Measurements from ENCODE around the gene NADSYN1. TPM values are rescaled to one million over a fixed set of nuclear protein-coding genes. Genes with fewer than 3 reads are reported as not detected.

Gene NADSYN1
- total RNA-seq, 2 donors from 2014 or later, result 133 to 178 TPM

GRCh38 chr11:71548120-71548519 is 95.1 kb downstream of the NADSYN1 start, which contains the start of gene KRTAP5-9:
KRTAP5-9 (plus strand) TSS chr11:71548420; CDS start chr11:71548658, 238 bp downstream.
- no peaks in the 10 kb centered on the region for H3K27me3 ChIP-seq
- no peaks in the 10 kb centered on the region for H3K4me1 ChIP-seq
- H3K36me3 ChIP-seq, result no peaks in the 10 kb centered on the region
- DNase-seq, result no peak
- H3K9me3 ChIP-seq, result no peaks in the 10 kb centered on the region
- no peak within 1 kb of the TSS for H3K4me3 ChIP-seq
- no peak within 1 kb of the TSS for H3K27ac ChIP-seq
- intact Hi-C loops (cut with DNase I), result no loop called here
- no peak for TF ChIP-seq CTCF (IDR thresholded peaks at IDR 0.05)
- no peak within 1 kb of the TSS for H3K9ac ChIP-seq (ENCODE audit: low read depth in 2 of 2, low read length in 2 of 2)

- H3K27ac ChIP-seq, result no peak overlapping the region
- H3K9me3 ChIP-seq, result no peaks in the 10 kb centered on the region
- intact Hi-C loops (cut with DNase I), result no loop called here
- H3K36me3 ChIP-seq, result no peaks in the 10 kb centered on the region
- no peaks in the 10 kb centered on the region for H3K4me1 ChIP-seq
- no peak for TF ChIP-seq CTCF (IDR thresholded peaks at IDR 0.05)
- H3K4me3 ChIP-seq, result no peak overlapping the region
- H3K9ac ChIP-seq (ENCODE audit: low read depth in 2 of 2, low read length in 2 of 2), result no peak overlapping the region
- H3K27me3 ChIP-seq, result no peaks in the 10 kb centered on the region
- DNase-seq, result no peak
Observed at GRCh38 chr11:71548716-71549151, 95.7 kb downstream of the NADSYN1 start.

Small RNA genes within 50 kb of the gene (microRNA-seq; reads per million reads assigned to microRNA genes)
- gene MIR6754, result not detected

Other genes starting within 250 kb of the NADSYN1 start
- gene SHANK2, start 200.6 kb upstream of the NADSYN1 start, total RNA-seq, result 10 to 100 TPM; 26.0 to 38.1 TPM
- 100 to 1,000 TPM in 1 of 2 donors, 10 to 100 TPM in 1; 75.3 to 163 TPM for gene DHCR7, start 4.8 kb upstream of the NADSYN1 start, total RNA-seq
- under 1 TPM; 0.17 to 0.24 TPM for gene KRTAP5-7, start 74.1 kb downstream of the NADSYN1 start, total RNA-seq
- under 1 TPM in 1 of 2 donors, not detected in 1; 0.35 TPM for gene KRTAP5-8, start 84.8 kb downstream of the NADSYN1 start, total RNA-seq
- gene KRTAP5-9, start 95.2 kb downstream of the NADSYN1 start, total RNA-seq, result under 1 TPM; 0.35 to 0.52 TPM
- gene KRTAP5-10, start 112.4 kb downstream of the NADSYN1 start, total RNA-seq, result under 1 TPM in 1 of 2 donors, not detected in 1; 0.37 TPM
- not detected for gene KRTAP5-11, start 129.7 kb downstream of the NADSYN1 start, total RNA-seq